Inflammatory macrophage treated with lipopolysaccharide for 4 hours (primary cell): ENCODE measurements around the gene PDZD4.
"Not testable (repeated sequence)": the region's sequence is repeated elsewhere in the genome, so short reads cannot be mapped to it uniquely, and the experiment has no call there.

Experiments
- DNase-seq: peaks from one replicate; pipeline ENCODE4 v3.0.0-alpha.2; 2020

Gene PDZD4

DNA sequence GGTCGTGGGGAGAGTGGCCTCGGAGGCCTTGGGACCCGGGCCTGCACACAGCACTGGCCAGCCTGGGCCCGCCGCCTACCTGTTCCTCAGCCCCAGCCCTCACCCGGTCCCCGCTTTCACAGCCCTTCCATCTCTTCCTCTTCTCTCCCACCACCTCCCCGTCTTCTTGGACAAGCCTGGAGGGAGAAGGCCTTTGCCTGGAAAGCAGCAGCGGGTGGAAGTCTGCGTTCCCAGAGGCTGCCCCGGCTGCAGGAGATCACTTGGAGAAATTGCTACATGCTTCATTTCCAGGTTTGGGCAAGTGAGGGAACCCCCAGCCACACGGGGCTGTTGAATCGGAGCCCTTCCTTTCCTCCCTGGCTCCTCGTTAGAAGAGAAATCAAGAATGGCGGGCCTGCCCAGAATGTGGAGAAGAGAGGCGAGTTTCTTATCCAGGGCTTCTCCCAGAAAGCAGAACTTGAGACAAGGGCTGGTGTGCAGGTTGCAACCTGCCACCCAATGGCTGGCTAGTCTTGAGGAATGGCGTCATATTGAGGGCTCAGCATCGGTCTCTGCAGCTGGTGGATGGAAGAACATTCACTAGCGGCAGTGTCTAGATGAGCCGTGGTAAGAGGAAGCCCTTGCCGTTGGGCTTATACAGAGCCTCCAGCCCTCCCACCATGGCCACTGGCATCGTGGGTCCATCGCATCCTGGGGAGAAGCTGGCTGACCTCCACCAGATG lies 1.2 kb upstream of the PDZD4 start:
- DNase-seq: no peak

DNA sequence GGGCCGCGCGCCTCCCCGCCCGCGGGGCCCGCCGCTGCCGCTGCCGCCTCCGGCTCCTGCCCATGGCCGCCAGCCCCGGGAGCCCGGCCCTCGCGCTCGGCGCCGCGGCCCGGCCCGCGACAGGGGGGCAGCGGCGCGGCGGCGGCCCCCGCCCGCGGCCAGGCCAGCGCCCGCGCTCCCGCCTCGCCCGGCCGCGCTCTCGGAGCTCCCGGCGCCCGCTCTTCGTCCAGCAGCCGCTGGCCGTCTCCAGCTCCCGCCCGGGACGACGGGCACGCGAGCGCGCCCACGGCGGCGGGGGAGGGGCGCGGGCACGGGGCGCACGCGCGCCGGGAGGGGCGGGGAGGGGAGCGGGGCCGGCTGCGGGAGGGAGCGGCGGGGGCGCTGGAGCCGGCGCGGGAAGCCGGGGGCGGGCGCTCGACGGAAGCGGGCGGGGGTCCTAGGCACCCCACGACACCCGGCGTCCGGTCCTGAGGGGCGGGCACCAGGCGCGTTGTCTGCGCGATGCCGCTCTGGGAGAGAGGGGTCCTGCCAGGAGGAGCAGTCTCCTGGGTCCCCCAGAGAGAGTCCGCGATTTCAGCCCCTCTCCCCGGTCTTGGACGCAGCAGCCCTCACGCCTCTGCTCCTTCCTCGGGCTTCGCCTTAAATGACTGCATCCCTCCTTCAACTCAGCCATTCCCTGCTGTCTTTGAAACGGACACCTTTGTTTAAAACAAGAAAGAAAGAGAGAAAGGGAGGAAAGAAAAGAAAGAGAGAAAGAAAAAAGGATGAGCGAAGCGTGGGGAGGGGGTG lies 490 bp upstream of the PDZD4 start:
- no peak for DNase-seq

DNA sequence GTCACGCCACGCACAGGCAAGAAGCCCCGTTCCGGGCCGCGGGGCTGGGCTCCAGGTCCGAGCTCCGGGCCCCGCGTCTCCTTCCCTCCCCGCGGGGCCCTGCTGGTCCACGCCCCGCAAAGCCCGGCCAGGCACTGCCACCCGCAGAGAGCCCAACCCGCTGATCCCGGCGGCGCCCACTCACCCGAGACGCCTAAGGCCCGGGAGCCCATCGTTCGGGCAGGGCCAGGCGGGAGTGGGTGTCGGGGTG lies 870 bp downstream of the PDZD4 start:
- no peak for DNase-seq

DNA sequence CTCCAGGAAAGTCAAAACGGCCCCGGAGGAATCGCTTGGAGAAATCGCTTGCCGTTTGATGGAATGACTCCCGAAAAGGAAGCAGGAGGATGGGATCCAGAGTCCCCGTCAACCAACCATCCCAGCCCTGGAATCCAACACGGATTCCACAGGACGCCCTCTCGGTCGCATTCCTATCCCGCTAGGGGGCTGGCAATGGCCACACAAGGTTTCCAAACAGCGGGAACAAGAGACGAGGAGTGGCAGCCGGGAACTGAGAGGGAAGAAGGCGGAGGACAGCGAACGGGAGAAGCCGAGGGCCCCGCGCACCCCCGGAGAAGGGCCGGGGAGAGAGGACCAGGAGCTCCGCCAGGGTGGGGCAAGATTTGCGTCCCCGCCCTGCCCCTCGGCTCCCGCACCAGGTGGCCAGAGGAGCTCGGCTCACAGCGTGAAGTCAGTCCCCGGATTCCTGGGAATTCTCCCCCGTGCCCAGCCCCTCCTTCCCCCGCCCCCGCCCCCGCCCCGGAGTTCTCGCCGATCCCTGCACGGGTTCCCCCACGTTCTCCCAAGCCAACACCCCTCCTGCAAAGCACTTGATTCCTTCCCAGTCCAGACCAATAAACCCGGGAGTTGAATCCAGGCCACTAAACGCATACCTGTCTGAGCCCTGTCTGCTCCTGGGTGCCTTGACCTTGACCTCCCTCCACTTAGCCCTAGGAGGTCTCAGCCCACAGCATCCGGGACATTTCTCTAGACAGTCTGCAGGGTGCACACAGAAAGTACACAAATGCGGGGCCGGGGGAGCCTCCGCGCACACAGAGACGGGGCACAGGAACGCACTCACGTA lies 1.4 kb downstream of the PDZD4 start:
- DNase-seq: no peak

DNA sequence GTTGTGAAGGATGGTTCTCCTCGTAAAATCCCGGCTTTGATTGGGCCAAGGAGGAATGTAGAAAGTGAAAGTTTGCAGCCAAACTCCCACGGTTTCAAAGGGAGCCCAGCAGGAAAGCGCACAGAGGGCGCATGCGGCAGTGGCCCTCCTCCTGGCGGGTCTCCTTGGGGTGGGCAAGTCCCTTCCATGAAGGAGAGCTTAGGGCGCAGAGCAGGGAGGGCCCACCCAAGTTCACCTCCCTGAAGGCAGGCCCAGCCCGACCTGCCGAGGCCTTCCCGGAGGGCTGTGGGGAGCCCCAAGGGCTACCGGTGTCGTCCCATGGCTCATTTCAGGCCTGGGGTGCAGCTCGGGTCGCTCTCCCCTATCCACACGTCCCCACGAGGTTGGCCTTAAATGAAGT lies 2.0 kb downstream of the PDZD4 start:
- DNase-seq: no peak

DNA sequence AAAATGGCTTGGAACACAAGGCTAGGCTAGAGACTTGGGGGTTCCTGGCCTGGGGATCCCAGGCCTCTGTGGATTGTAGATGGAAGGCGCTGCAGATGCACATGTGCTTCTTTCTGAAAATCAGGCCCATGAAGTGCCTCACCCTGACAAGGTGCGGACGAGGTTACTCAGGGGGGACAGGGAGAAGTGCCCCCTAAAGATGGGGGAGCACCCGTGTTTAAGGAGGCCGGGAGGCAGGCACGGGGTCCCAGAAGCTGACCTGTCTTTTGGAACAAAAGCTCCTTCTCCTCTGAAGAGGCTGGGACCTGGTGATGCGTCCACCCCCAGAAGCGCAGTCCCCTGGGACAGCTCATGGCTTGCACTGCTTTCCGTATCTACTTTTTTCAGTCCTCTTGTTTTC lies 2.4 kb downstream of the PDZD4 start:
- DNase-seq: no peak

DNA sequence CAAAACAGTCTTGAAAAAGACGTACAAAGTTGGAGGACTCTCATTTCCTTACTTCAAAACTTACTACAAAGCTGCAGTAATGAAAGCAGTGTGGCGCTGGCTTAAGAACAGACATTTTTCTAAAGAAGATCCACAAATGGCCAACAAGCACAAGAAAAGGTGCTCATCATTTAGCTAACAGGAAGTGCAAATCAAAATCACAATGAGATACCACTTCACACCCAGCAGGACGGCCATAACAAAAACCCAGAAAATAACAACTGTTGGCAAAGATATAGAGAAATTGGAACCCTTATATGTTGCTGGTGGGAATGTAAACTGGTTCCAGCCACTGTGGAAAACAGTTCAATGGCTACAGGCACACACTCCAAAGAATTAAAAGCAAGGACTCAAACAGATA lies 3.3 kb downstream of the PDZD4 start:
- no peak for DNase-seq

DNA sequence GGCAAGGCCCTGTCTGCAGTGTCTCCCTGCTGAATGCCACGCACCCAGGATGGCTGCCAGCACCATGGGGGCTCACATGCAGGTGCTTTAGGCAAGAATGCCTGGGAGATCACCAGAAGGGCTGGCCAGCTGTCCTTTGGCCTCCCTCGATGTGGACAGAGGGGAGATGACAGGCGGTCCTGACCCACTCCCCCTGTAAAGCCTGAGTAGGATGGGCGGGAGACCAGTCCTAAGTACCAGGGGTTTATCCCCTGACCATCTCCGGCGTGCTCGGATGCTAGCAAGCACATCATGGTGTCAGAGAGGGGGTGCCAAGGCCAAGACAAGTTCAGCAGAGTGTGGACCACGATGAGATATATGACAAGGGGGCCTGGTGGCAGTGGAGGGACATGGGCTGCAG lies 5.3 kb downstream of the PDZD4 start:
- DNase-seq: no peak

DNA sequence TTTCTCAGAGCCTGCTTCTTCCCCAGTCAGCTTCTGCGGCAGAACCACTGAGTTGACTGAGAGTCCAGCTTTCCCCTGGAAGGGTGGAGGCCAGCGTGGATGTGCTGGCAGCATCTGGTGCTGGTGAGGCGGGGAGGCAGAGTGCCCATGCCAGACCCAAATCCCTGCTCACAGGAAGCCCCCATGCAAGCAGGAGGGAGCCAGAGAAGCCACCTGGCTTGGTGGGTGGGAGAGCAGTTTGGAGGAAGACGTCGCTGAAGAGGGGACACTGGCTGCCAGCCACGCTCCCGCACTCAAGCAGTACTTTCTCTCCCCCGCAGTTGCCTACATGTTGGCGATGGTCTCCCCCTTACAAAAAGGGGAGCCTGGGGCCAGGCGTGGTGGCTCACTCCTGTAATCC lies 6.0 kb downstream of the PDZD4 start:
- no peak for DNase-seq

DNA sequence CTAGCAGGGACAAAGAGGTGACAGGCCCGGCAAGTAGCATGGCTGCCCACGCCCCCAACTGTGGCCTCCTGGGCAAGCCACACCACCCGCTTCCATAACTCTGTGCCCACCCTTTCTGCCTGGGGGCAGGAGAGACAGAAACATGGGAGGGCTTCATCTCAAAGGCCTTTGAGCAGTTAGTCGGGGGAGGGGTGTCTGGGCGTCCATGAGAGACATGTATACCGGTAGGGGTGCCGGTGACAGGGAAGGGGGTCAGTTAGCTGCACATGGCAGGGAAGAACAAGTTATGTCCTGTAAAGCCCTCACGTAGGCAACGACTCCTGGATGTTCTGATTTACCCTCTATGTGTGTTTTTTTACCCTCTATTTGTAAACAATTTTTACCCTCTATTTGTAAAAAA lies 9.3 kb downstream of the PDZD4 start:
- DNase-seq: no peak

DNA sequence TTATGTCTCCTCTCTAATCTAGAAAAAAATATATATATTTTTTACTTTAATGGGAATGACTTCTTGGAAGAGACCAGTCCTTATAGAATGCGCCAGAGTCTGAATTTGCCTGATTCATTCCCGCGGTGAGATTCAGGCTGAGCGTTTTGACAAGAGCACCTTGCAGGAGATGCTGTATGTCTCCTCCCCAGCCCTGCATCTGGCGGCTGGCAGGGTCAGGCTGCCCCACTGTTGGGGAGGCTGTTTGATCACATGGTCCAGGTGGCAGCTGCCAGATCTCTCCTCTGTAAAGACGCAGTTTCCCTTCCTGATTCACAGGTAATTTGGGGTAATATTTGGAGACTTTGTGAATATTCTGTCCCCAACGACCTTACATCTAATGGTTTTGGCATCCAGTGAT lies 9.7 kb downstream of the PDZD4 start:
- no peak for DNase-seq

DNA sequence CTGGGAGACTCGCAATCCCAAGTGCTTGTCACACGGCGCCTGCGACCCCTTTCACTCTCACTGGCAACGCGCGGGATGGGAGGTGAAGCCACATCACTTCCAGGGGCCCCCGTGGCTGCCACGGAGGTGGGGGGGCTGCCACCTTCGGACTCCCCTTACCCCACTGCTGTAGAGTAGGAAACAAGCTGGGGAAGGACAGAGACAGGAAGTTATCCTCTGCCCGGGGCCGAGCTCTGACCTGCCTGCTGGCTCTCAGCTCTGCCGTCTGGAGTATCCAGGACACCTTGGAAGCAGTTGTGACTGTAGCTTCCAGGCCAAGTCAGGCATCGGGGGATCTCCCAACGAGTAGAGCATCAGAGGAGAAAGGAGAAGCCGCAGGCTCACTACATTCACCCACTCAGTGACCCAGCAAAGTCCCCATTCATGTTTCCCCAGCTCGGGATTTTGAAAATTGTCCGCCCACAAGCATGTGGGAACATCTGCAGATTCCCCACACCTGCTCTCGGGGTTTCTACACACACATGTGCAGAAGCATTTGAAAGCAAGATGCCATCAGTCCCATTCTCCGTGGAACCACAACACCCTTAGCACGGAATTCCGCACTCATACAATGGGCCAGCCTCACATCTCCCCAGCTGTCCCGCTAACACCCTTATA lies 10.8 kb downstream of the PDZD4 start:
- no peak for DNase-seq

DNA sequence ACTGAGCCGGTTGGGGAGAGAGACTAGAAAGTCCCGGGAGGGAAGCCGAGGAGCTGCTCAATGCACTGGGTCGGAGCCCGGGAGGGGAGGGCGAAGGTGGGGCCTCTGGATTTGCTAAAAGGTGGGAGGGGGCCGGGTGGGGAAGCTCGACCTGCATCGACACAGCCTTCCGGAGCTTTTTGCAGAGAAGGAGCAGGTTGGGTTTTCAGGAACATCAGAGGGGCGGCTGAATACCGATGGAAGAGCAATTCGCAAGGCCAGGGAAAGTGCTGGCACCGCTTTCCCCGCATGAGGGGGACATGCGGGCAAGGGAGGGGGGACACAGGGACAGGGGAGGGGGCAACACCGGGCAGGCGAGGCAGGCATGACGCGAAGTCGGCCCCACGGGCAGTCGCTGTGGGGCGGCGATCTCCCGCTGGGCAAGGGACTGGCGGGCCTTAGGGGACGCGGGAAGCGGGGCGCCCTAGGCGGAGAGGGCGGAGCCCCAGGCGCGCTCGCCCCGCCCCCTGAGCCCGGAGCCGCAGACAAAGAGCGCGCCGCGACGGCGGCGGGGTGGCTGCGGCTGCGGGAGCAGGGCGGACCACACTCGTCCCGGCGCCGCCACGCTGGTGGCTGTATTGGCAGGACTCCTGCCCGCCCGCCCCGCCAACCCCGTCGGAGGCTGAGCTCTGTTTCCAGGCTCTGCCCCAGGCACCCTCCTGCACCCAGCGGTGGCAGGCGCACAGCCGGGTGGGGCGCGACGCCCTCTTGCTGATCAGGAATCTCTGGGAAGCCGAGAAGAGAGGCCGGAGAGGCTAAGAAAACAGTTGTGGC lies 11.6 kb downstream of the PDZD4 start:
- DNase-seq: peak; percentile 13

DNA sequence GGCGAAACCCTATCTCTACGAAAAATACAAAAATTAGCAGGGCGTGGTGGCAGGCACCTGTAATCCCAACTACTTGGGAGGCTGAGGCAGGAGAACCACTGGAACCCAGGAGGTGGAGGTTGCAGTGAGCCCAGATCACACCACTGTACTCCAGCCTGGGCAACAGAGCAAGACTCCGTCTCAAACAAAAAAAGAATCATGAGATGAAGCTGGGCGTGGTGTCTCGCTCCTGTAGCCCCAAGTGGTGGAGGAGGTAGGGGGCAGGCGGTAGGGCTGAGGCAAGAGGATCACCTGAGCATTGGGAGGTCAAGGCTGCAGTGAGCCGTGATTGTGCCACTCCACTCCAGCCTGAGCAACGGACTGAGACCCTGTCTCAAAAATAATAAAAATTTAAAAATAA lies 12.3 kb downstream of the PDZD4 start:
- not testable (repeated sequence) for DNase-seq

DNA sequence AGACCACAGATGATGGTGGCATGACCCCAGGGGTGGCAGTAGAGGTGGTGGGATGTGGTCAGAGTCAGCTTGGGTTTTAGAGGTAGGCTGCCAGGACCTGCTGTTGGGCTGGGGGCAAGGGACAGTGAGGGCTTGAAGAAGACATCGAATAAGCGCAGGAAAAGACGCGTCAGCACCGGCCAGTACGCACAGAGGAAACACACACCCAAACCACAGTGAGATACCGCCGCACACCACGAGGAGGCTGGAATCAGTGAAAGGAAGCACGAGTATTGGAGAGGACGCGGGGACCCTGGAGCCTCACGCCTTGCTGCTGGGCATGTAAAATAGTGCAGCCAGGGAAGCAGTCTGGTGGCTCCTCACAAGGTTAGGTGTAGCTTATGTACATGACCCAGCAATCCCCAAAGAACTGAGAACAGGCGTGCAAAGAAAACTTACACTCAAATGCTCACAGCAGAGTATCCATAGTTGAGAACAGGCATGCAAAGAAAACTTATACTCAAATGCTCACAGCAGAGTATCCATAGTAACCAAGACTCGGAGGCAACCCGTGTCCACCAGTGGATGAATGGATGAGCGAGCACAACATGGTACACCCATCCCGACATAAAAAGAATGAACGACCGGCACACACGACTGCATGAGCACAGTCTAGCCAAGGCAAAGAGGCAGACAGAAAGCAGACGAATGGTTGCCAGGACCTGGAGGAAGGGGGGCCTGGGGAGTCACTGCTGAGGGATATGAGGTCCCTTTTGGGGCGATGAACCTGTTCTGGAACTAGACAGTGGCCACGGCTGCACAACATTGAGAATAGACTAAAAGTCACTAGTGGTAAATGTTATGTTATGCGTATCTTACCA lies 13.3 kb downstream of the PDZD4 start:
- DNase-seq: peak; percentile 2

DNA sequence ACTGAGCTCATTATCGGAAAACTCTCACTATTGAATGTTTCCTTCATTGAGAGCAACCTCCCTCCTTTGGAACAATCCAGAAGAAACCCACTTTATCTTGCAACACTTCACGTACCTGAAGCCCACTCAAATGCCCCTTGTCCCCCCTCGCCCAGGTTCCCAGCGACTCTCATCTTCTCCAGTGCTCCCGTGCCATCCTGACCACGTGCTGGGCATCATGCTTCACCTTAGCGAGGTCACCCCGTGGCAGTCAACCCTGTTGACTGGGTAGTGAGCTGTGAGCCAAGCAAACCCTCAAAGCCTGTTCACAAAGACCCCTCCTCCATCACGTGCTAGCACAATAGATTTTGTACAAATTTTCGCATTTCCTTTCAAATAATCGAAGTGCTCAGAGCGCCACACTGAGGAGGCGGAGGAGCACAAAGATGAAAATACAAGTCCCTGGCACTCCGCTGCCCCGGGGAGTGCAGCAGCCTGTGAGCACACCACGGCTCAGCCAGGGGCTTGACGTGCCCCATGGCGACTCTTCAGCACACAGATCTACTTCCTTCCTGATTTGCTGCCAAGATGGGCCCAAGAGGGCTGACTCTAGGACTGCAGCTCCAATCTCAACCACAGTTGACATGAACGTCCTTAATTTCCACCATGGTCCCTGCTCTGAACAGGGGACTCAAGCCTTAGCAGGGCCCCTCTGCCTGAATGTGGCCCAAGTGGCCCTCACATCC lies 15.6 kb downstream of the PDZD4 start:
- DNase-seq: no peak

DNA sequence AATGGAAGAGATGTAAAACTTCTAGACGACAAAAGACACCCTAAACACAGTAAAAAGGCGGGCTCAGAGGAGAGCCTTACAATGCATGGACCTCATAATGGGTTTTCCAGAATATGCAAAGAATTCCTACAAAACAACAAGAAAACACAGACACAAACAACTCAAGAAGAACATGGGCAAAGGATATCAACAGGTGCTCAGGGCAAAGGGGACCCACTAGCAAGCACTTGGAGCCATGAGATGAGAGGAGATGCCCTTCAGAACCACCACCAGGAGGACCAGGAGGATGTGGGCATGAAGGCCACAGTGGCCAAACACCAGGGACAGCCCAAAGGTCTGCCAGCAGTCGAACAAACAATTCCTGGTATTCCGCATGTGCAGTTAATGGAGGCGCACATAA lies 17.2 kb downstream of the PDZD4 start:
- no peak for DNase-seq

DNA sequence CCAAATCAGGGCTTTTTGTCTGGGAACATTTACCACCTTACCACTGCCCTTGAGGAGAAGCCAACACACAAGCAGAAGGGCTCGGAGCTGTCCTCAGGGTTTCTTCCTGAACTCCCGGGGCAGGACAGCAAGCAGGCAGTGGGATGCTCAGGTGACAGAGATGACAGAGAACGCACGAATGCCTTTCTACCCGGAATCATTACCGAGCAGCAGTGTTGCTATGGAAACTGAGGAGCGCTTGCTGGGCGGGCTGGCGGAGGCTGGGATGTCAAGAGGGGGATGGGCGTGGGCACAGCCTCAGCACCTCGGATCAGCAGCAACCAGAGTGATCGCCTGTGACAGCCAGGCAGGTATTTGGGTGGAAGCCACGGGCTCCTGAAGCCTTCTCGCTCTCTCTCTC lies 18.1 kb downstream of the PDZD4 start:
- DNase-seq: no peak

DNA sequence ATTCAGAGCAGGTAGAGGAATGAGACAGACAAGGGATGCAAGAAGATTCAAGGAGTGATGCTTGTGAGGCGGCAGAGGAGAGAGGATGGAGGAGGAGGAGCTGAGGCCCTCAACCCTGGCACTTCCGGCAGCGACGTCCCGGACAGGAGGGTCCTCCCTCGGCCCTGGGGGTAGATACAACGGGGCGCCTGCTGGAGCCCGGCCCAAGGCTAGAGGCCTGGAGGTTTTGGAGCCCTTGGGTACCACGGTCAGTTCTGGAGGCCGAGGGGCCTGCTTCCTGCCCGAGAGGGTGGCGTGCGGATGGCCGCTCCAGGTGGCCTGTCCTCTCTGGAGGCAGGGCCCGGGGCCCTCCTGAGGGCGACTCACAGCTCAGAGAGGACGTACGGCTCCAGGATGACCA lies 22.4 kb downstream of the PDZD4 start:
- no peak for DNase-seq

DNA sequence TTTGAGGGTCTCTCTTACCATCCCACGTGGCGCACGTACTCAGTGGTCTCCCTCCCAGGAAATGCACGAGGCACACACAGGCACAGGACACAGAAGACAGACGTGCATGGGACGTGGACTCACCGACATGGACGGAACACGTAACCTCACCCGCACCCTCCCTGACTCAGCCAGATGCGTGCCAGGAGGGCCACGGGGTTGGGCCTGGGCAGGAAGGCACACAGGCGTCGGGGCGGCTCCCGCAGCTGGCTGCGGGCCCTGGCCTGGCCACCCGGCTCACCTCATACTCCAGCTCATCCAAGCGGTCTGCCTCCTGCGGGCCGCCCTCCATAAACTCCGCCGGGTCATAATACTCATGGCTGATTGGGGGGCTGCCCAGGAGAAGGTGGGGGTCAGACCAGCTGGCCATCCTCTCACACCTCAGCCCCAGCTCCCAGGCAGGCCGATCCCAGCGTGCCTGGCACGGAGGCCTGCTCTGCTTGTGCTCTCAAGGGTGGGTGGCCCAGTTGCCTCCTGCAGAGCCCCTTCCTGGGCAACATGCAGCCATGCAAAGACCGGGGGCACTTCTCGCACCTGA lies 23.3 kb downstream of the PDZD4 start:
- no peak for DNase-seq

DNA sequence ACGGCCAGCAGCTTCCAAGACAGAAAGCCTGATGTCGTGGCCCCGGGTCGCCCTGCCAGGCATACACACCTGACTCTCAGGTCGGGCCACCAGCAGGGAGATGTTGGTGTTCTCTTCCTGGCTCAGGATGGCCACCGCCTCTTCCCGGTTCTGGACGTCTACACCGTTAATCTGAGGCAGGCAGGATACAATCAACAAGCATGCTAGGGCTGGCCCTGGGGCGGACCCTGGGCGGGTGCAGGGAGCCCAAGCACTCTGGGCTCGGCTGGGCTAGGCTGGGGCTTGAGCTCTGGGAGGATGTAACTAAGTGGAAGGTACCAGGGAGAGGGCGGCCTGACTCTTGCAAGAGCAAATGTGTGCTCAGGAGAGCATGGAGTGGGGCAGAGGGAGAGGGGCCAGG lies 24.9 kb downstream of the PDZD4 start:
- DNase-seq: no peak
